B cell (primary cell): ENCODE results near the gene ANKRD40CL. TPM values are rescaled to one million over a fixed set of nuclear protein-coding genes. Genes with fewer than 3 reads are reported as not detected.
"Not testable (repeated sequence)": the region's sequence is repeated elsewhere in the genome, so short reads cannot be mapped to it uniquely, and the experiment has no call there.

Source experiments
- ATAC-seq: fragments of 200-7000 bp; cut with Tn5 transposase; one replicate; pipeline ENCODE4 v1.10.0; 2021; ENCODE audit warnings: low read depth, mild to moderate bottlenecking, moderate number of reproducible peaks, moderate library complexity
- CTCF ChIA-PET: fragments of 350-600 bp; sonication (Branson Sonifier 250); formaldehyde crosslinking; loops from one replicate; lab custom pipeline; 2021; ENCODE audit warnings: antibody characterized with exemption, inconsistent platforms; lab: Charles Lee
- POLR2A ChIA-PET: fragments of 350-600 bp; sonication (Branson Sonifier 250); formaldehyde crosslinking; loops from one replicate; lab custom pipeline; 2021; ENCODE audit warnings: antibody characterized with exemption; lab: Charles Lee
- DNase-seq: peaks from one replicate; pipeline ENCODE4 v3.0.0; 2013
- H2AFZ ChIP-seq: 2 replicates; pipeline ENCODE4 v1.6.1; 2012; ENCODE audit warnings: mild to moderate bottlenecking, low read depth, low read length; ENCODE audit not compliant: insufficient read depth, poor library complexity, severe bottlenecking
- H3K27ac ChIP-seq, 2 donors: 1 replicate in 1 of 2; 2 replicates in 1 of 2; pipeline ENCODE4 v1.5.1; 2012 to 2013; ENCODE audit warnings: low read length in 2 of 2, mild to moderate bottlenecking in 2 of 2, moderate library complexity in 1 of 2
- H3K27me3 ChIP-seq, 4 experiments: fragments of 200-600 bp in 1 of 4; sonication (generic) in 1 of 4; replicated peaks in 1 of 4; 1 replicate in 2 of 4; 2 replicates in 2 of 4; pipeline versions ENCODE4 v1.6.1 to v1.7.0; 2013 to 2016; ENCODE audit warnings: low read length in 3 of 4, mild to moderate bottlenecking in 2 of 4, mixed read lengths in 1 of 4, moderate library complexity in 1 of 4; ENCODE audit not compliant: insufficient read depth in 4 of 4, control insufficient read depth in 3 of 4; ENCODE audit errors: control extremely low read depth in 1 of 4
- H3K36me3 ChIP-seq, 2 experiments: replicated peaks in 1 of 2; 1 replicate in 1 of 2; 2 replicates in 1 of 2; pipeline versions ENCODE4 v1.6.1 to v1.7.1; 2013; ENCODE audit warnings: low read length in 1 of 2; ENCODE audit not compliant: insufficient read depth in 2 of 2, control insufficient read depth in 1 of 2; ENCODE audit errors: control extremely low read depth in 1 of 2, extremely low read depth in 1 of 2
- H3K4me1 ChIP-seq, 2 donors: fragments of 200-600 bp in 1 of 2; sonication (generic) in 1 of 2; 1 replicate in 1 of 2; 2 replicates in 1 of 2; pipeline versions ENCODE4 v1.5.1 to v1.6.1; 2013 to 2017; ENCODE audit warnings: low read length in 2 of 2; ENCODE audit not compliant: control insufficient read depth in 2 of 2, insufficient read depth in 2 of 2
- H3K4me2 ChIP-seq: replicated peaks from 2 replicates; pipeline ENCODE3; 2012; ENCODE audit warnings: mild to moderate bottlenecking, low read depth, low read length; ENCODE audit not compliant: poor library complexity, severe bottlenecking
- H3K4me3 ChIP-seq, 5 experiments: fragments of 200-600 bp in 1 of 5; sonication (generic) in 1 of 5; 1 replicate in 3 of 5; 2 replicates in 2 of 5; pipeline versions ENCODE4 v1.5.1 to v1.7.0; 2011 to 2016; ENCODE audit warnings: low read length in 4 of 5, mild to moderate bottlenecking in 4 of 5, low read depth in 2 of 5, control low read depth in 1 of 5, moderate library complexity in 1 of 5; ENCODE audit not compliant: insufficient read depth in 1 of 5; ENCODE audit errors: control extremely low read depth in 1 of 5, extremely low read depth in 1 of 5
- H3K79me2 ChIP-seq: fragments of 200-600 bp; sonication (generic); one replicate; pipeline ENCODE4 v1.6.0; 2016; ENCODE audit warnings: low read length; ENCODE audit not compliant: control insufficient read depth, insufficient read depth
- H3K9ac ChIP-seq: fragments of 200-600 bp; sonication (generic); 2 replicates; pipeline ENCODE4 v1.6.1; 2017; ENCODE audit warnings: mild to moderate bottlenecking, low read length, moderate library complexity
- H3K9me3 ChIP-seq, 3 donors: one replicate each; pipeline versions ENCODE4 v1.6.1 to v1.7.1; 2013; ENCODE audit warnings: low read length in 2 of 3; ENCODE audit not compliant: control insufficient read depth in 2 of 3, insufficient read depth in 1 of 3; ENCODE audit errors: control extremely low read depth in 1 of 3
- H4K20me1 ChIP-seq: 2 replicates; pipeline ENCODE4 v1.6.0; 2012; ENCODE audit warnings: mild to moderate bottlenecking, low read length; ENCODE audit not compliant: insufficient read depth, control insufficient read depth, poor library complexity, severe bottlenecking
- H3K27ac Mint-ChIP-seq: one replicate; pipeline ENCODE4 v1.8.0; 2021; ENCODE audit warnings: mixed read lengths
- H3K27me3 Mint-ChIP-seq: one replicate; pipeline ENCODE4 v1.8.0; 2021; ENCODE audit warnings: mixed read lengths
- H3K4me1 Mint-ChIP-seq: one replicate; pipeline ENCODE4 v1.8.0; 2021; ENCODE audit warnings: mixed read lengths
- H3K4me3 Mint-ChIP-seq: one replicate; pipeline ENCODE4 v1.8.0; 2021; ENCODE audit warnings: mixed read lengths
- H3K9me3 Mint-ChIP-seq: one replicate; pipeline ENCODE4 v1.8.0; 2022; ENCODE audit warnings: mixed read lengths; ENCODE audit not compliant: insufficient read depth
- CTCF ChIP-seq: fragments of 200-600 bp; IDR thresholded peaks from one replicate; pipeline ENCODE4 v1.8.0; 2022; ENCODE audit warnings: antibody characterized with exemption, mild to moderate bottlenecking
- EZH2 ChIP-seq: IDR thresholded peaks from 2 replicates; pipeline ENCODE4 v1.6.1; 2012; ENCODE audit warnings: borderline replicate concordance, low read depth, mild to moderate bottlenecking, moderate library complexity, low read length; ENCODE audit not compliant: insufficient read depth, poor library complexity, severe bottlenecking
- WGBS: methylation state at CpG from one replicate; pipeline ENCODE4 v1.1.5; 2013; ENCODE audit warnings: missing lambda C conversion rate; ENCODE audit not compliant: insufficient coverage; 5-methylcytosine and 5-hydroxymethylcytosine counted together
- intact Hi-C: fragments of 100-400 bp; cut with micrococcal nuclease; formaldehyde crosslinking; loops from one replicate; pipeline ENCODE4 v1.10.0; 2022
- polyA plus RNA-seq: library from polyadenylated mRNA; depleted of rRNA; stranded (reverse); fragments of >200 nt; gene quantifications from 2 replicates; pipeline ENCODE4 v1.2.3, GENCODE V29; 2012
- total RNA-seq, 2 donors: library from RNA; stranded (reverse); fragments of 120-200 nt in 1 of 2; gene quantifications; 1 replicate in 1 of 2; 2 replicates in 1 of 2; pipeline versions ENCODE4 v1.2.3 to v1.2.4, GENCODE V29; 2013 to 2022

Gene ANKRD40CL
- total and polyA plus RNA-seq, 2 donors (not counting 1 experiment from before 2014, with no cell fraction given): not detected

DNA sequence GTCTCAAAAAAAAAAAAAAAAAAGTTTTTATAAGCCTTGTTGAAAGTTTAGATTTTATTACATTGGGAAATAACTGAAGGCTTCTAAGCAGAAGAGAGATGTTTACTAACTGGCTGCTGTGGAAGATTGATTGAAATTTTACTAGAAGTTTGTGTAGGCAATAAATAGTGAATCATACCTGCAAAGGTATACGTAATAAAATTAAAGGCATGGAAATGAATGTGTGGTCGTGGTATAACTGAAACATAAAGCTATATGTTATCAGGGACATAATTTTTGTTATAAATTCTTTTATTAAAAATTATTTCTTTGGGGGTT, 39.2 kb downstream of the ANKRD40CL start:
- Histone ChIP-seq H3K4me1 (peaks cover 22 to 27% of the 10 kb centered on the region in 2 donors), H3K79me2 (peaks cover 100% of the 10 kb centered on the region), H3K27me3 (no peaks in the 10 kb centered on the region), H3K36me3 (peaks cover 0 to 11% of the 10 kb centered on the region in 2 experiments), H2AFZ (no peak overlapping the region), H3K9me3 (no peaks in the 10 kb centered on the region), H3K4me2 (no peak overlapping the region), H3K9ac (no peak overlapping the region), H3K4me3 (no peak overlapping the region), H3K27ac (no peak overlapping the region), H4K20me1 (peaks cover 95% of the 10 kb centered on the region)
- Mint-ChIP-seq H3K27me3 (no peaks in the 10 kb centered on the region), H3K4me1 (peaks cover 57% of the 10 kb centered on the region), H3K27ac (no peak overlapping the region), H3K9me3 (no peaks in the 10 kb centered on the region), H3K4me3 (no peak overlapping the region)
- POLR2A ChIA-PET: interaction anchor here (0.7 to 0.8 kb wide), 2 partner anchors 124 to 139 kb away, joined by 3 to 6 read pairs; no protein-coding TSS in a partner anchor
- ATAC-seq (no peak), DNase-seq (no peak)
- CTCF ChIA-PET: no interaction called here
- no CpG with 5 or more reads among the region's 2 CpGs for WGBS
- intact Hi-C loops: no loop called here
- TF ChIP-seq CTCF: no peak
- TF ChIP-seq EZH2: no peak

DNA sequence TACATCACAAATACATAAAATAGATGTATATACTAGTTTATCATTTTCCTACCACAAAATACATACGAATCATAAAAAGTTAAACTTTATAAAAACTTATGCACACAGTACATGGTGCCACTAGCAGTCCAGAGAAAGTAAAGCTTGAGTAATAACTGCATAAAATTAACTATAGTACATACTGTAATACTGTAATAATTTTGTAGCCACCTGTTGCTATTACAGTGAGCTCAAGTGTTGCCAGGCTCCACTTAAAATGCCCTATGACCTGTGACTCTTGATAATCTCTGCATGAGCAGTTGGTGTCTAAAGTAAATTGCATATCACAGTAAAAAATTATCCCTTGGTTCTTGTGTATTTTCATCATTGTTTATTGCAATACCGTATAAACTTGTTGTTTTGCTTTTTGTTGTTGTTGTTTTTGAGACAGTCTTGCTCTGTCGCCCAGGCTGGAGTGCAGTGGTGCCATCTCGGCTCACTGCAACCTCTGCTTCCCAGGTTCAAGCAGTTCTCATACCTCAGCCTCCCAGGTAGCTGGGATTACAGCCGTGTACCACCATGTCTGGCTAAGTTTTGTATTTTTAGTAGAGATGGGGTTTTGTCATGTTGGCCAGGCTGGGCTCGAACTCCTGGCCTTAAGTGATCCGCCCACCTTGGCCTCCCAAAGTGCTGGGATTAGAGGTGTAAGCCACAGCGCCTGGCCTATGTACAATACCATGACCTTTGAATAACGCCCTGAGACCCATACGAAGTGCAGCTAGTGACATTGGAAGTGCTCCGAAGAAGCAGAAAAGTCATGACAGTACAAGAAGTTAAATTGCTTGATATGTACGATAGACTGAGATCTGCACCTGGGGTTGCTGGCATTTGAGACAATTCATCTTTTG, 41.3 kb downstream of the ANKRD40CL start:
- WGBS: 91% methylated on average over 4 of the region's 12 CpGs
- Histone ChIP-seq H3K9ac (no peak overlapping the region), H3K4me3 (no peak overlapping the region), H3K9me3 (no peaks in the 10 kb centered on the region), H3K27me3 (no peaks in the 10 kb centered on the region), H3K79me2 (peaks cover 100% of the 10 kb centered on the region), H3K4me2 (peak overlapping the region; percentile 22), H2AFZ (no peak overlapping the region), H4K20me1 (peaks cover 88% of the 10 kb centered on the region), H3K36me3 (peaks cover 1 to 18% of the 10 kb centered on the region in 2 experiments), H3K27ac (no peak overlapping the region), H3K4me1 (peaks cover 36 to 43% of the 10 kb centered on the region in 2 donors)
- no peak for TF ChIP-seq EZH2
- no peak for TF ChIP-seq CTCF
- ChIA-PET POLR2A (no interaction called here), CTCF (no interaction called here)
- intact Hi-C loops: no loop called here
- no peak for DNase-seq
- no peak overlapping the region for H3K4me3 Mint-ChIP-seq
- no peaks in the 10 kb centered on the region for H3K9me3 Mint-ChIP-seq
- no peak overlapping the region for H3K27ac Mint-ChIP-seq
- H3K4me1 Mint-ChIP-seq: peaks cover 57% of the 10 kb centered on the region
- no peak for ATAC-seq
- no peaks in the 10 kb centered on the region for H3K27me3 Mint-ChIP-seq

- not testable (repeated sequence) for H2AFZ ChIP-seq, H3K9ac ChIP-seq, ATAC-seq, H3K4me3 ChIP-seq, H3K9me3 ChIP-seq, H3K9me3 Mint-ChIP-seq, H3K27me3 ChIP-seq, DNase-seq, H3K27me3 Mint-ChIP-seq, H3K27ac ChIP-seq, H3K4me2 ChIP-seq, H3K27ac Mint-ChIP-seq, H3K4me3 Mint-ChIP-seq
- intact Hi-C loops: loop anchor here (5.0 kb wide), 1 partner anchor 38 kb away; no protein-coding TSS in a partner anchor
- ChIA-PET POLR2A (interaction anchor here (0.6 kb wide), 1 partner anchor 142 kb away, joined by 3 read pairs; the partner anchor contains the start of gene TOB1), CTCF (interaction anchor here (0.6 kb wide), 1 partner anchor 531 kb away, joined by 4 read pairs; no protein-coding TSS in a partner anchor)
- WGBS: no CpG with 5 or more reads among the region's 6 CpGs
- peaks cover 1 to 18% of the 10 kb centered on the region in 2 experiments for H3K36me3 ChIP-seq
- peaks cover 76% of the 10 kb centered on the region for H4K20me1 ChIP-seq
- peaks cover 63% of the 10 kb centered on the region for H3K4me1 Mint-ChIP-seq
- H3K4me1 ChIP-seq: peaks cover 42 to 46% of the 10 kb centered on the region in 2 donors
- peaks cover 100% of the 10 kb centered on the region for H3K79me2 ChIP-seq
Measured at GRCh38 chr17:50724622-50725021, 42.7 kb downstream of the ANKRD40CL start.
